Vagina (tissue), 2 donors: Measurements from ENCODE around the gene FGF14. TPM values are rescaled to one million over a fixed set of nuclear protein-coding genes. Genes with fewer than 3 reads are reported as not detected.

Experiments
- DNase-seq, 2 donors: peaks; one replicate each; pipeline ENCODE4 v3.0.0-alpha.2; 2017; ENCODE audit errors: extremely low spot score in 2 of 2
- H3K27ac ChIP-seq: fragments of 200-600 bp; sonication (generic); one replicate; pipeline ENCODE4 v1.5.1; 2019
- H3K27me3 ChIP-seq: fragments of 200-600 bp; sonication (generic); one replicate; pipeline ENCODE4 v1.5.1; 2019
- H3K36me3 ChIP-seq, 2 donors: fragments of 200-600 bp; sonication (generic); one replicate each; pipeline ENCODE4 v1.5.1; 2017 to 2019
- H3K4me1 ChIP-seq: fragments of 200-600 bp; sonication (generic); one replicate; pipeline ENCODE4 v1.5.1; 2019
- H3K4me3 ChIP-seq, 2 donors: fragments of 200-600 bp; sonication (generic); 1 replicate in 1 of 2; 2 replicates in 1 of 2; pipeline ENCODE4 v1.5.1; 2016 to 2019
- H3K9me3 ChIP-seq: fragments of 200-600 bp; sonication (generic); one replicate; pipeline ENCODE4 v1.5.1; 2019
- CTCF ChIP-seq, 3 experiments: fragments of 450-650 bp in 2 of 3; fragments of 200-600 bp in 1 of 3; sonication (generic) in 1 of 3; IDR thresholded peaks; one replicate each; pipeline ENCODE4 v1.5.1; 2017 to 2019; ENCODE audit warnings: antibody characterized with exemption in 3 of 3, mild to moderate bottlenecking in 2 of 3, moderate library complexity in 2 of 3
- POLR2A ChIP-seq, 2 donors: fragments of 450-650 bp; IDR thresholded peaks; one replicate each; pipeline ENCODE4 v1.6.1; 2017; ENCODE audit warnings: antibody characterized with exemption in 2 of 2, mild to moderate bottlenecking in 2 of 2, moderate library complexity in 2 of 2
- POLR2AphosphoS5 ChIP-seq, 2 donors: sonication (generic); formaldehyde crosslinking; IDR thresholded peaks; one replicate each; pipeline ENCODE4 v1.9.0; 2017; ENCODE audit warnings: antibody characterized with exemption in 2 of 2, mild to moderate bottlenecking in 2 of 2, low read depth in 1 of 2; ENCODE audit not compliant: insufficient read depth in 1 of 2
- intact Hi-C: fragments of 100-400 bp; cut with DNase I; formaldehyde crosslinking; loops from one replicate; pipeline ENCODE4 v1.15.1; 2023
- total RNA-seq: library from RNA; depleted of rRNA; stranded (reverse); fragments of >200 nt; gene quantifications from one replicate; pipeline ENCODE4 v1.2.3, GENCODE V29; 2016

FGF14 gene
- total RNA-seq, 1 donor from 2014 or later: 3.4 TPM

- intact Hi-C loops: no loop called here
- no peak for DNase-seq
- no peaks in the 10 kb centered on the region for H3K27me3 ChIP-seq
- H3K36me3 ChIP-seq: no peaks in the 10 kb centered on the region
- H3K4me1 ChIP-seq: no peaks in the 10 kb centered on the region
- no peak overlapping the region for H3K27ac ChIP-seq
- no peak overlapping the region for H3K4me3 ChIP-seq
- no peaks in the 10 kb centered on the region for H3K9me3 ChIP-seq
- no peak for TF ChIP-seq CTCF (IDR thresholded peaks at IDR 0.05)
- no peak for TF ChIP-seq POLR2A (IDR thresholded peaks at IDR 0.05)
- no peak for TF ChIP-seq POLR2AphosphoS5 (IDR thresholded peaks at IDR 0.05; ENCODE audit: insufficient read depth in 1 of 2, low read depth in 1 of 2)
Observed at GRCh38 chr13:101829484-101829883, 572.4 kb downstream of the FGF14 start.

- H3K36me3 ChIP-seq: no peaks in the 10 kb centered on the region
- H3K27ac ChIP-seq: no peak overlapping the region
- no peak for DNase-seq
- intact Hi-C loops: no loop called here
- H3K27me3 ChIP-seq: no peaks in the 10 kb centered on the region
- no peaks in the 10 kb centered on the region for H3K4me1 ChIP-seq
- no peak overlapping the region for H3K4me3 ChIP-seq
- H3K9me3 ChIP-seq: no peaks in the 10 kb centered on the region
- TF ChIP-seq POLR2A (IDR thresholded peaks at IDR 0.05): no peak
- no peak for TF ChIP-seq CTCF (IDR thresholded peaks at IDR 0.05)
- TF ChIP-seq POLR2AphosphoS5 (IDR thresholded peaks at IDR 0.05; ENCODE audit: insufficient read depth in 1 of 2, low read depth in 1 of 2): no peak
Observed at GRCh38 chr13:101828119-101828518, 573.7 kb downstream of the FGF14 start.

- TF ChIP-seq CTCF (IDR thresholded peaks at IDR 0.05): no peak
- TF ChIP-seq POLR2AphosphoS5 (IDR thresholded peaks at IDR 0.05; ENCODE audit: insufficient read depth in 1 of 2, low read depth in 1 of 2): no peak
- no peak for TF ChIP-seq POLR2A (IDR thresholded peaks at IDR 0.05)
- Histone ChIP-seq H3K27ac (no peak overlapping the region), H3K9me3 (no peaks in the 10 kb centered on the region), H3K4me3 (no peak overlapping the region), H3K36me3 (no peaks in the 10 kb centered on the region), H3K27me3 (no peaks in the 10 kb centered on the region), H3K4me1 (no peaks in the 10 kb centered on the region)
- no peak for DNase-seq
- intact Hi-C loops: no loop called here
Observed at GRCh38 chr13:101817898-101818297, 584.0 kb downstream of the FGF14 start.

- Histone ChIP-seq H3K9me3 (no peaks in the 10 kb centered on the region), H3K27me3 (no peaks in the 10 kb centered on the region), H3K27ac (no peak overlapping the region), H3K4me3 (no peak overlapping the region), H3K4me1 (no peaks in the 10 kb centered on the region), H3K36me3 (no peaks in the 10 kb centered on the region)
- DNase-seq: no peak
- intact Hi-C loops: no loop called here
- TF ChIP-seq POLR2AphosphoS5 (IDR thresholded peaks at IDR 0.05; ENCODE audit: insufficient read depth in 1 of 2, low read depth in 1 of 2) (no peak), POLR2A (IDR thresholded peaks at IDR 0.05) (no peak), CTCF (IDR thresholded peaks at IDR 0.05) (no peak)
Observed at GRCh38 chr13:101811881-101812280, 590.0 kb downstream of the FGF14 start.

GRCh38 chr13:101811284-101811839 is 590.5 kb downstream of the FGF14 start:
- Histone ChIP-seq H3K4me3 (no peak overlapping the region), H3K9me3 (no peaks in the 10 kb centered on the region), H3K4me1 (no peaks in the 10 kb centered on the region), H3K27me3 (no peaks in the 10 kb centered on the region), H3K36me3 (no peaks in the 10 kb centered on the region), H3K27ac (no peak overlapping the region)
- intact Hi-C loops: no loop called here
- DNase-seq: no peak
- no peak for TF ChIP-seq CTCF (IDR thresholded peaks at IDR 0.05)
- no peak for TF ChIP-seq POLR2AphosphoS5 (IDR thresholded peaks at IDR 0.05; ENCODE audit: insufficient read depth in 1 of 2, low read depth in 1 of 2)
- TF ChIP-seq POLR2A (IDR thresholded peaks at IDR 0.05): no peak
